GM12801 (cell line): ENCODE data around the gene GJA1.

Experiments used
- CTCF ChIP-seq: IDR thresholded peaks from one replicate; pipeline ENCODE4 v1.5.1; 2011; ENCODE audit warnings: control low read depth; ENCODE audit not compliant: insufficient read length; ENCODE audit errors: extremely low read depth

GJA1 gene

DNA sequence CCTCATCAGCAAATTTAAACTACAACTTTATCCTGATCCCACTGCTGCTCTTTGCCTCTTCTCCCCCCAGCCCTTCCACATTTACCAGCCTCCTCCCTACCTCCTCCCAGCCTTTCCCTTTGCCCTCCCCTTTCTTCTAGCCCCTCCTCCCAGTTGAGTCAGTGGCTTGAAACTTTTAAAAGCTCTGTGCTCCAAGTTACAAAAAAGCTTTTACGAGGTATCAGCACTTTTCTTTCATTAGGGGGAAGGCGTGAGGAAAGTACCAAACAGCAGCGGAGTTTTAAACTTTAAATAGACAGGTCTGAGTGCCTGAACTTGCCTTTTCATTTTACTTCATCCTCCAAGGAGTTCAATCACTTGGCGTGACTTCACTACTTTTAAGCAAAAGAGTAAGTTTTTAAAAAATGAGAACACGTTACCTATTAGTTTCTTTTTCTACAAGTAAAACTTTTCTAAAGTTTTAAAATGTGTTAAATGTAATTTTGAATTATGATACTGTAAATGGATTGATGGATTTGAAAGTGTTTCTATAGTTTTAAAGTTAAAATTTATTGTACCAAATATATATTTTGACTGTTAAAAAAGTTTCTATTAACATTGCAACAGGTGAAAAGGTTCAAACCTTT, at the start of gene GJA1:
Gene GJA1, plus strand, starts transcription at position 203 of the 626 bp plus-strand sequence. CDS start 11,202 bp downstream, outside the sequence.
- no peak for TF ChIP-seq CTCF

- no peak for TF ChIP-seq CTCF
These were observed 46.0 kb upstream of the GJA1 start for GRCh38 chr6:121389419-121389818.

DNA sequence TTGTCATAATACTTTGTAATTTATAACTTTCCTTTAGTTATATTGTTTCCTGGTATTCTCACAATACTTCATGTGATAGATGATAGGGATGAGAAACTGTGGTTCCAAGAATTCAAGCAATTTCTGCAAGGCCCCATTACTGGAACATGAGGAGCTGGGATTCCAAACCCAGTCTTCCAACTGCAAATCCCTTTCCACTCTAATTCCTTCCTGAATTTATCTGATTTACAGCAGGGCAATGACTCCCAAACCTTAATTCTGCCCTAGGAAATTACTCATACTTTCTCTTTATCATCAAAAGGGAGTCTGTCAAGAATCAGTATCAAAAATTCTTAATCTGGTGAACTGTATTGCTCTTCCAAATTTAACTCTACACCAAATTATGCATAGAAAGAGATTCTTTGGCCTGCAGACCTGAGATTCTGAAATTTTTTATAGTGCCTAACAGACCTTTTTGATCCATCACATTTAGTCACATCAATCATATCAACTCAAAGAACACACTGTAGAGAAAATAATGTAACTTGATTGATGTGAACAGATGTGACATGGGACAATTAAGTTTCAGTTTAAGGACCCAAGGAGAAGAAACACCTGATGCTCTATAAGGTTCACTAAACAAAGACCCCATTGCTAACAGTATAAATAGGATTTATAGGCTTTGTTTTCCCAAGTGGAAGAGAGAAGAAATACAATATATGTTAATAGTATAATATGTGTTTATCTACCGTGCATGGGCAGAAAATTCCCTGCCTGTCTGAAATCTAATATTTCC, 41.5 kb upstream of the GJA1 start:
- TF ChIP-seq CTCF, result no peak

GRCh38 chr6:121395736-121396135, 39.7 kb upstream of the GJA1 start:
- no peak for TF ChIP-seq CTCF

GRCh38 chr6:121398127-121398526, 37.3 kb upstream of the GJA1 start:
- no peak for TF ChIP-seq CTCF

- TF ChIP-seq CTCF, result no peak
These were observed 35.5 kb upstream of the GJA1 start for GRCh38 chr6:121399966-121400365.

GRCh38 chr6:121403964-121404363, 31.5 kb upstream of the GJA1 start:
- TF ChIP-seq CTCF, result no peak
